Stimulated activated CD4-positive, alpha-beta T cell treated with anti-CD3 and anti-CD28 coated beads, Interleukin-4, amount 100 ng/mL, for 4 hours (primary cell): ENCODE results near the gene ASMT.
A peak's percentile ranks its signal among the peaks of the same experiment; 100 is the strongest.
"Not testable (repeated sequence)": the region's sequence is repeated elsewhere in the genome, so short reads cannot be mapped to it uniquely, and the experiment has no call there.

Experiments
- DNase-seq, 2 experiments: peaks; one replicate each; pipeline ENCODE4 v3.0.0-alpha.2; 2020

The ASMT gene, protein sequence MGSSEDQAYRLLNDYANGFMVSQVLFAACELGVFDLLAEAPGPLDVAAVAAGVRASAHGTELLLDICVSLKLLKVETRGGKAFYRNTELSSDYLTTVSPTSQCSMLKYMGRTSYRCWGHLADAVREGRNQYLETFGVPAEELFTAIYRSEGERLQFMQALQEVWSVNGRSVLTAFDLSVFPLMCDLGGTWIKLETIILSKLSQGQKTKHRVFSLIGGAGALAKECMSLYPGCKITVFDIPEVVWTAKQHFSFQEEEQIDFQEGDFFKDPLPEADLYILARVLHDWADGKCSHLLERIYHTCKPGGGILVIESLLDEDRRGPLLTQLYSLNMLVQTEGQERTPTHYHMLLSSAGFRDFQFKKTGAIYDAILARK

GRCh38 chrX:1614927-1615326 lies at the start of gene ASMT:
Gene ASMT (plus strand): TSS chrX:1615059. CDS start chrX:1615200, 141 bp downstream.
- DNase-seq: no peak

- not testable (repeated sequence) for DNase-seq
These were observed 40.7 kb upstream of the ASMT start for GRCh38 chrX:1574181-1574580.

DNA sequence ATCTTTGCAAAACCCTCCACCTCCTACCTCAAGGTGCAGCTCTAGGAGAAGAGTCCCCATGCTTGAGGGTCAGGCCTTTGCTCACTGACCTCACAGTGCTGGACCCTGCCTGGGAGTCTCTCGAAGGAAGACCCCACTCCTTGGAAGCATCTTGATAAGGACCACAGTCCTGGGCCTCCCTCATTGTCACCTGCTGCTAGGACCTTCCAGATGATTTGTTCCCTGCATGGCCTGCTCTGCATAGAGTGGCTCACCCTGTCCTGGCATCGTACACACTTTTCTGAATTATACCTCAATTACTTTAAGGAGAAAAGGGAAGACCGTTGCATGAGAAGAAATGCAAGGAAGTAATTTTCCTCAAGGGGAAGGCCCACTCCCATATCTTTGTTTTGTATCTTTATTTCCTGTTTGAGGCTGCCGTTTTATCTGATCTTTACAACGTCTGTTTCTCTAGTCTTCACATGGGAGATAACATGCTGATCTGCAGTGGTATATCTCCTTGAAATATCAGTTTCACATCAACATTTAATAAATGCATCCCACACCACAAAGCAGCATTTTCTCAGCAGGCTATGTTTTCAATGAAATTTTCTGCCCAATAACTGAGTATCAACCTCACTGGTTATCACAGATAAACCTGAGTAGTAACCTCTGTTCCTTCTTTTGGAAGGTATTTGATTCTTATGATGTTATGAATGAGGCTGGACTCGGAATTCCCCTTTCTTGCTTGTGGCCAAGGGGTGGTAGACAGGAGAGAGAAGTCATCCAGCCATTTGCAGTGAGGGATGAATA lies 38.5 kb upstream of the ASMT start:
- DNase-seq: no peak

DNA sequence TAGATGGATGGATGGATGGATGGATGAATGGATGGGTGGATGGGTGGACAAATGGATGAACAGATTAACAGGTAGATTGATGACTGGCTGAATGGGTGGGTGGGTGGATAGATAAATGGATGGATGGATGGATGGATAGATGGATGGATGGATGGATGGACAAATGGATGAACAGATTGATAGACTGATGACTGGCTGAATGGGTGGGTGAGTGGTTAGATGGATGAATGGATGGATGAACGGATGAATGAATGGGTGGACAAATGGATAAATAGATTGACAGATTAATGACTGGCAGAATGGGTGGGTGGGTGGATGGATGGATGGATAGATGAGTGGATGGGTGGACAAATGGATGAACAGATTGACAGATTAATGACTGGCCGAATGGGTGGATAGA lies 37.0 kb upstream of the ASMT start:
- DNase-seq: no peak

DNA sequence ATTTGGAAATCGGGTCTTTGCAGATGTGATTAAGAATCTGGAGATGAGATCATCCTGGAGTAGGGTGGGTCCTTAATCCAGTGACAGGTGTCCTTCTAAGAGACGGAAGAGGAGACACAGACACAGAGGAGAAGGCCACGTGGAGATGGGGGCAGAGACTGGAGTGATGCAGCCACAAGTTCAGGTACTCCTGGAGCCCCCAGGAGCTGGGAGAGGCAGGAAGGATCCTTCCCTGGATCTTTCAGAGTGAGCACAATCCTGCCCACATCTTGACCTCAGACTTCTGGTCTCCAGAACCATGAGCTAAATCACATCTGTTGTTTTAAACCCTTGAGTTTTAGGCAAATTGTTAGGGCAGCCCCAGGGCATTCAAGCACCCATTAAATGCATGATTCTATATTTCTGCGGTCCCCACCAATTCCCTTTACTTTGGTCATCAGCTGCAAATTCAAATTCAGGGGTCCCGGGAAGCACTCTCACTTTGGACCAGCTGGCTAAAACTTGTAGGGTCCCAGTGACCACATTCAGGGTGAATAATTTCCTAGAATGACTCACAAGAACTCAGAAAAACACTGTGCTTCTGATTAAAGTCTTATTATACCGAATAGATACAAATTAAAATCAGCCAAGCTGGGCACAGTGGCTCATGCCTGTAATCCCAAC lies 36.2 kb upstream of the ASMT start:
- no peak for DNase-seq

DNA sequence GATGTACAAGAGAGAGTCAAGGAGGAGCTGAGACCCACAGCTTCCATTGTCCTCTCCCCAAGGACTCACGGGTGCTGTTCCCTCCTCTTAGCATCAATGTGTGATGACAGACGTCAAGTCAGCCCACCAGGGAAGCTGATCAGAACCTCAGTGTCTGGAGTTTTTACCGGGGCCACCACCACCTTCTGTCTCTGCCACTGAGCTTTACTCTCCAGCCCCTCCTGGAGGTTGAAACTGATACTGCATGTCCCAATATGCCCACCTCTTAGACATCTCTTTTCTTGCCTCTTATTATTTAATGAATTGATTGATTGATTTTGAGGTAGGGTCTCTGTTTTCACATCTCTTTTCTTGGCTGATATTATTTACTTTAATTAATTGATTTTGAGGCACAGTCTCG lies 33.7 kb upstream of the ASMT start:
- peak; percentile 55 to 60 for DNase-seq

DNA sequence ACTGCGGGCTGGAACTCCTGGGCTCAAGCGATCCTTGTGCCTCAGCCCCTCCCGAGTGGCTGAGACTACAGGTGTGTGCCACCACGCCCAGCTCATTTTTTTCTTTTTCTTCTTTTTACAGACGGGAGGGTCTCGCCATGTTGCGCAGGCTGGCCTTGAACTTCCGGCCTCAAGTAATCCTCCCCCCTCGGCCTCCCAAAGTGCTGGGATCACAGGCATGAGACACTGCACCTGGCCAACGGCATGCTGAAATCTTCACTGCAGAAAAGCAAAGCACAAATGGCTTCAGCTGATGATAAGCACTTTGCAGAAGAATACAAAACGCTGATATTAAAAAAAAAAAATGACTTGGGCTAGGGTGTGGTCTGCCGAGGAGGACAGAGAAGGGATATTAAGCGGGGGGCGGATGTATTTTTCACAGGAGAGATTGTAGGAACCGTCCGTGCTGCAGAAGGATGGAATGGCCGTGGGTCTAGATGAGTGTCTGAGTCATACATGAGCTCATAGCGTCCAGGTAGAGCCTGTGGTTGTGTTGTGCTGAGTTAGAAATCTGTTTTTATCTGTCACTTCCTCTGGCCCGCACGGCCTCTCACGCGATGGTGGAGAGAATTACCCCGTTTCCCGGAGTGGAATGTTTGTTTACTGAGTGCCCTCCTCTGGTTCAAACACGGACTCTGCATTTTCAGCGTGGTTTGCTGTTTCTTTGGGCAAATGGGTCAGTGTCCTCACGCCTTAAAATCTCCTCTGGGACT lies 32.0 kb upstream of the ASMT start:
- DNase-seq: peak; percentile 45 to 53

- no peak for DNase-seq
These were observed 30.4 kb upstream of the ASMT start for GRCh38 chrX:1584237-1585011.

DNA sequence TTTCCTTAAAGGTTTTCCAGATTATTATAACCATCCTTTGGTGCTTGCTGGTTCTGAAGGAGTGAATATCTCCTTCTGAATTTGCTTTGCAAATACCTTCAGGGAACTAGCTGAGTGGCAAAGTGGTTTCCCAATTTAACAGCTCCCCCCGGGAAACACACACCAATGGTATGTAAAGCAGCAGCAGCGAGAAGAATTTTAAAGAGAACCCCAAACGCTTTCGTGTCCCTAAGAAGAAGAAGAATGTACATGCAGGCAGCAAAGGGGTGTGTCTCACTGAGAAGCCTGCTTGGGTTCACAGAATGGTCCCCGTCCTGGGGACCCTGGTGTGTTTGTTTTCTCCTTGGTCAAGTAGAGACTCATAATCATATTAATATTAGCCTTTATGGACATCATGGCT lies 27.7 kb upstream of the ASMT start:
- no peak for DNase-seq

DNA sequence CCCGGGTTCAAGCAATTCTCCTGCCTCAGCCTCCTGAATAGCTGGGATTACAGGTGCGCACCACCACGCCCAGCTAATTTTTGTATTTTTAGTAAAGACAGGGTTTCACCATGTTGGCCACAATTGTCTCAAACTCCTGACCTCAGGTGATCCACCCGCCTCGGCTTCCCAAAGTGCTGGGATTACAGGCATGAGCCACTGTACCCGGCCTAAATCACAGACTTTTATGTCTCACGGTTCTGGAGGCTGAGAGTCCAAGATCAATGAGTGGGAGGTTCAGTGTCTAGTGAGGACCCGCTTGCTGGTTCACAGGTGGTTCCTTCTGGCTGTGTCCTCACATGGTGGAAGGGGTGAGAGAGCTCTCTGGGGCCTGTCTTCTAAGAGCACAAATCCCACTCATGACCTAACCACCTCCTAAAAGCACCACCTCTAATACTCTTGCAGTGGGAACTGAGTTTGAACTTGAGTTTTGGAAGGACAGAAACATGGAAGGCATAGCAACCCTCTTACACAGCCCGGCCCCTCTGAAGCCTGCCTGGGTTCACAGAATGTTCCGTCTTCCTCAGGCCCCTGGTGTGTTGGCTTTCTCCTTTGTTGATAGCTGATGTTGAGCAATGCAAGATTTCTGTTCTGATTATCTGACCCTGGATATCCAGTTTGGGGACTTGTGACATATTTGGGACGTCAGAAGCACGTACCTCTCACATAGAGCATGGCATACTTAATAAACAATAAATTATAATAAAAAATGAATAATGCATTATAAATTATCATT lies 25.3 kb upstream of the ASMT start:
- no peak for DNase-seq

DNA sequence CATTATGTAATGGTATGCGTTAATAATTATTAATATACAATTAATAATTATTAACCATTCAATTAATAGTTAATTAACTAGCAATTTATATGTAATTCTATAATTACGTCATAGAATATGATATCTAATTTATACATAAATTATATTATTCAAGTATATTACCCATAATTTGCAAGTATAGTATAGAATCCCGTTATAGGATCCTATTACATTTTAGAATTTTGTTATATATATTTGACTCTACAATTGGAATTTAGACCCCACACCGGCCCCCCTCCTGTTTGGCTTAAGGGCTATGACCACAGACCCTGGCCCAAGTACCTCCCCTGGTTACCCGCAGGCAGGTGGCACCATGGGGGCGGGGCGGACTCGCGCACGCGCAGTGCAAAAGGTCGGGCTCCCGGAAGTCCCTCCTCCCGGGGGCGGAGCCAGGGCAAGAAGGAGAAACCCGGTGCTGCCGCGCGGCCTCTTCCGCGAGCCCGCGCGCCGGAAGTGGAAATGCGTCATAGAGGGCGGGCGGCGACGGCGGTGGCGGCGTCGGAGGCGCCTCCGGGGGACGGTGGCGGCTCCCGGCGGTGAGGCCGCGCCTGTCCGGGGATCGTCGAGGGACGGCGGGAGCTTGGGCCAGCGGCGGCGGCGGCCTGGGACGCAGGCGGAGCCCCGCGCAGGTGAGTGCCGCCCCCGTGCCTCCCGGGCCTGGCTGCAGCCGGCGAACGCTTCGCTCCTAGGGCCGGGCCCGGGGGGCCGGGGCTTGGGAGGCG lies 23.6 kb upstream of the ASMT start, which contains the start of gene AKAP17A:
Gene AKAP17A (plus strand): TSS at position 503 of the 761 bp plus-strand sequence. CDS start 1,859 bp downstream, outside the sequence.
- DNase-seq: peak; percentile 98

DNA sequence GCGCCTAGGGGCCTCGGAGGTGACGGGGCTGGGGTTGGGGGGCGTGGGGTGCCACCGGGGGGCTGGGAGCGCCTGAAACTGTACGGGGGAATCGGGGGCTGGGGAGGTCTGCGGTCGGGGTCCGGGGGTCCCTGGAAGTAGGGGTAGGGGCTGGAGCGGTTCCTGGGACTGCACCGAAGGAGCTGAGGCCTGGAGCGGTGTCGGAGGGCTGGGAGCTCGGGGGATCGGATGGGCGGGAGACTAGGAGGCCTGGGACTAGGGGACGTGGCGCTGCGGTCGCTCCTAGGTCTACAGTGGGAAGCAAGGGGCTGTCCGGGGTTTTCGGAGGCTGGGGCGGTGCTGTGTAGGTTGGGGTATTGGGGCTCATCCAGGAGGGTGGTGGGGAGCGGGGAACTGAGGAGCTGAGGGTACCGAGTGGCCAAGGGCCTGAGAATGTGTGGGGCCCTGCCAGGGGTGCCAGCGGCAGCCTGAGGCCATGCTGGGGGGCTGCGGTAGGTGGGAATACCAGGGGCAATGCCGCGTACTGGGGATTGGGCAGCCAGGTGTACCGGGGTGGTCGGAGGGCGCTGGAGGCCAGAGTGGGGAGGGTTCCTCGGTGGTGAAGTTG lies 22.9 kb upstream of the ASMT start:
- DNase-seq: no peak

GRCh38 chrX:1592470-1593142 lies 22.3 kb upstream of the ASMT start:
- no peak for DNase-seq

- DNase-seq: no peak
These were observed 21.3 kb upstream of the ASMT start for GRCh38 chrX:1593286-1594271.

DNA sequence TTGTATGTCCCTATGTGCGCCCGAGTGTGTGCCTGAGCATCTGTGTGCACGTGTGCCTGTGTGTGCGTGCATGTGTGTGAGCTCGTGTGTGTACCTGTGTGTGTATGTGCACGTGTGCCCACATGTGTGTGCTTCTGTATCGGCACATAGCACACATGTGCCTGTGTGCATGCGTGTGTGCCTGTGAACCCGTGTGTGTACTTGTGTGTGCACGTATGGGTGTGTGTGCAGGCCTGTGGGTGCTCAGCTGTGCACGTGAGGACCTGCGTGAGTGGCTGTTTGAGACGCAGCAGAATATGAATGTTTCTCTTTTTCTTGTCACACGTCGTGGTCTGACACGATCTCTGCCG lies 19.2 kb upstream of the ASMT start:
- DNase-seq: no peak

DNA sequence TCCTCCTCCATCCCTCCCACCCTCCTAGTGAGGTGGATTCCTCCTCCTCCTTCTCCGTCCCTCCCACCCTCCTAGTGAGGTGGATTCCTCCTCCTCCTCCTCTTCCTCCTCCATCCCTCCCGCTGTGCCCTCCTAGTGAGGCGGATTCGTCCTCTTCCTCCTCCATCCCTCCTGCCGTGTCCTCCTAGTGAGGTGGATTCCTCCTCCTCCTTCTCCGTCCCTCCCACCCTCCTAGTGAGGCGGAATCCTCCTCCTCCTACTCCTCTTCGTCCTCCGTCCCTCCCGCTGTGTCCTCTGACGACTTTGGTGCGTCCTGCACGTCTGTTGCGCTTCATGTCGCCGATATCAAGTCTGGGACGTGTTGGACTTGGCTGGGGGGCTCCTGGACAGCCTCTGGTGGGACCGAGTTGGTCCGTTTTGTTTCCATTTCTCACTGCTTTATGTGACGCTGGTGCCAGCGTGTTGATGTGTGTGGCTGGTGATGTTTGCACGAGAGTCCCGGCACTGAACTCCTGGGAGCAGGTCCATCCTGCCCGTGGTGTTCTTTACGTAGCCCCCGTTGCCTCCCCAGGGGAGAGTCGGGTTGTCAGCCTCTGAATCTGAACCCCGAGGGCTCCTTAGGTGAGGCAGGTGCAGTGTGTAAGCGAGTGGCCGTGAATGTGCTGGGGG lies 18.0 kb upstream of the ASMT start:
- DNase-seq: no peak

DNA sequence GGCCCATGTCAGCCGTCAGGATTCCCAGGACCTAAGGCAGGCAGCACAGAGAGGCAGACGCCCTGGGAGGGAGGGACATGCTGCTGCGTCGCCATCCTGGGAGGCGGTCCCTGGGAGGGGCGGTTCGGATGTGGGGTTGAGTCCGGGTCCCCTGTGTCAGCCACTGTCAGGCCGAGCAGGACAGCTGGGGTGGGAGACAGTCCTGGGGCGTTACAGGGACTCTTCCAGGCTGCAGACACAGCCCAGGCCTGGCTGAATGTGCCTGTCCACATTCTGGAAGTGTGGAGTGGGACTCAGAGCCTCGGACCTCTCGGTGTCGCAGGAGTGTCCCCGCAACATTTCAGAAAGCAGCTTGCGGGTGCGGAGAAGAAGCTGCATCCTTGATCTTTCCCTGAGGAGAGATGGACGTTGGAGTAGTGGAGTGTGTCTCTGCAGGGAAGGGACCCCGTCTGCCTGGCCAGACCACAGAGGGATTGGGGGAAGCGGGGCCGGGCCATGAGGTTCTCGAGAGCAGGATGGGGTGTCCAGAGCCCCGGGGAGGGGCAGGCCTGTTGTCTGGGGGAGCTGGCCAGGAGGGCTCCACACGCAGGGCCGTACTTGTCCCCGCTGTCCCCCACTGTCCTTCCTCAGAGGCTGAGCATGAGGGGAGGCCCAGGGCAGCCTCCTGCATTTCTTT lies 17.4 kb upstream of the ASMT start:
- no peak for DNase-seq
